A549 treated with AZD9567 at 1 μM for 4 hours (cell line): ENCODE data around the gene NUDT1. TPM values are rescaled to one million over a fixed set of nuclear protein-coding genes. Genes with fewer than 3 reads are reported as not detected.

Experiments used
- total RNA-seq: library from RNA; stranded (reverse); fragments of 200-300 nt; extraction: Qiagen RNA extraction; gene quantifications from 5 replicates; pipeline ENCODE4 v1.2.3, GENCODE V29; 2022; ENCODE audit not compliant: insufficient read depth

NUDT1 gene
- total RNA-seq: 66.9 to 112 TPM (median 107 TPM) in 5 replicates

DNA sequence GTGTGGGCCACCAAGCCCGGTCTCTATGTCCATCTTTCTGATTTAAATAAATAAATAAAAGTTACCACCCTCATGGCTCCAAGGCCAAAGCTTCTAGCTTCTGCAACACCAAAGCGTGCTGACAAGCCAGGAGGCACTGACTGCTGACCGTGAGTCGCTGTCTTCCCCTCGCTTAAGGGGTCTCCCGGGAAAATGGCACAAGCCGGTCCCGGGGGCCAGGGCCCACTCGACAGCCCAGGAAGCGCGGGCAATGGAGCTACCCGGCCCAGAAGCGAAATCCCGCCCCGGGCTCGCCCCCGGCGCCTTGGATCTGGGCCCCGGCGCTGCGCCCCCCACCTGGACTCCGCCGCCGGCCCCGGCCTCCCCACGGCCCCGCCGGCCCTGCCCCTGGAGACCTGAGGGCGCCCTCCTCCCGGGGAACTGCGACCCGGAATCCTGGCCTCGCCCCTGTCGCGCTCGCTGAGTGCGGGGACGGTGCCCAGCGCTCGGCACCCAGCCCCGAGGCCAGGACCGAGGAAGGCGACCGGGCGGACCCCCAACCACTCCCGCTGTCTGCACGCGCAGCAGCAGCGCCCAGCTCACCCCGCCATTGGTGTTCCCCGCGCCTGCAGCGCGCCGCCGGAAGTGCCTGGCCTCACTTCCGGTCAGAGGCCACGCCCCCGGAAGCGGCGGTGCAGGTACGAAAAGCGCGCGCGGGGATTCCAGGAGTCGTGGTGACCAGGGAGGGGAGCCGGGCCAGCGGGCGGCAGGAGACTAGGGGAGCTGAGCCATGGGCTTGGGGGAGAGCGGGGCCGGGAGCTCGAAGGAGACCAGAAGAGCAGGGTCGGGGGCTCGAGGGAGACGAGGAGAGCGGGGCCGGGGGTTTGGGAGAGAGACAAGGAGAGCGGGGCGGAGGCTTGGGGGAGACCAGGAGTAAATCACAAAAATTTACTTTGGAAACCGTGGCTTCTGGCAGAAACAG is at the start of gene NUDT1, which contains the start of gene MRM2:
Gene NUDT1 (plus strand): TSS at position 647 of the 961 bp plus-strand sequence. CDS start 2,349 bp downstream, outside the sequence.
Gene MRM2 (minus strand): TSS at position 626 of the 961 bp plus-strand sequence. CDS start 36 bp downstream, at position 590.

DNA sequence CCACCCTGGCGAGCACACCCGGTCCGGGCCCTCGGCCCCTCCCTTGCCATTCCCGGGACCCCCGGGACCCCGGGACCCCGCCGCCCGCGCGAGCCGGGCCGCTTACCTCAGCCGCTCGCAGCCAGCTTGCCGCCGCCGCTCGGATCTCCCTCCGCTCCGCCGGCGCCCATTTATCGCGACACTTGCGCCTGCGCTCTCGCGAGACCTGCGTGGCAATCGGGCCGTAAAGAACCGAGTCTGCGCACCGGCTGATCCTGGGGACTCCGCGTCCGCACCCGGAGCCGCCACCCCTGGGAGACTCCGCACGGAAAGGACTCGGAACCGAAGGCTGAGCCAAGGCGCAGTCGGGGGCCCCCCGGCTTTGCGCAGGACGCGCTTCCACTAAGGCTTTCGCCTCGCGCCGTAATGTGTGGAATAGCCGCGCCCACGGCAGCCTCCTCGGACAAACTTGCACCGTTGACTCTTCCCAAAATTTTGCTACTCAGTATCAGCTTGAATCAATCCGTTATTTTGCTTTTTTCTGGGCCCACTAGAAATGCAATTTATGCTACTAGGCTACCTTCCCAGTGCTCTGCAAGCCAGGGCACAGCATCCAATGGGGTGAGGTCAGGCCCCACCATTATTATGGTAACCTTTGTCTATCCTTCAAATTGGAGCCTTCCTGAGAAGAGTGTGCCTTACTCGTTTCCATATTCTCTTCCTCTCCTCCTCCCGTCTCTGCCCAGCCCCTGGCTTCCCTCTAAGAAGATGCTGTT is 9.1 kb upstream of the NUDT1 start, which contains the start of gene MAD1L1:
Gene MAD1L1 (minus strand): TSS at position 180 of the 755 bp plus-strand sequence. CDS start 2,812 bp downstream, outside the sequence.

Other genes starting within 250 kb of the NUDT1 start
- 15.2 to 25.5 TPM (median 23.1 TPM) in 5 replicates for gene MAD1L1, start 9.3 kb upstream of the NUDT1 start, total RNA-seq
- 51.6 to 58.3 TPM (median 55.2 TPM) in 5 replicates for gene MRM2, start within 50 bp of the NUDT1 start, total RNA-seq
- 58.5 to 109 TPM (median 91.3 TPM) in 5 replicates for gene SNX8, start 72.2 kb downstream of the NUDT1 start, total RNA-seq
- 224 to 263 TPM (median 229 TPM) in 5 replicates for gene EIF3B, start 112.6 kb downstream of the NUDT1 start, total RNA-seq
- gene CHST12, start 161.4 kb downstream of the NUDT1 start, total RNA-seq: 11.0 to 16.1 TPM (median 14.2 TPM) in 5 replicates
- not detected in 5 replicates for gene GRIFIN, start 234.2 kb downstream of the NUDT1 start, total RNA-seq